ENCODE measurements around the gene DNMT3A. TPM values are rescaled to one million over a fixed set of nuclear protein-coding genes. Genes with fewer than 3 reads are reported as not detected.

DNMT3A gene
- total RNA-seq, 4 donors from 2014 or later: 16.1 to 33.7 (median 21.0) TPM

- DNase-seq: no peak
- TF ChIP-seq POLR2A (IDR thresholded peaks at IDR 0.05): no peak
- no peak for TF ChIP-seq POLR2AphosphoS5 (IDR thresholded peaks at IDR 0.05)
- TF ChIP-seq CTCF (IDR thresholded peaks at IDR 0.05): no peak
- no peak for TF ChIP-seq EP300 (IDR thresholded peaks at IDR 0.05; ENCODE audit: low read depth)
- intact Hi-C loops (cut with DNase I; ENCODE audit: low total_unique reads) (no loop called here), in situ Hi-C loops (cut with MboI; ENCODE audit: low pct_ligation_motif_present in 1 of 4, low pct_unique_long_range_greater_than_20kb in 1 of 4, low sequenced_read_pairs in 3 of 4) (no loop called here)
- peaks cover 15 to 59% (median 22%) of the 10 kb centered on the region in 4 donors for H3K4me1 ChIP-seq
- H3K27ac ChIP-seq: peak overlapping the region; percentile 6 to 87 (median 84)
- WGBS, 2 donors (ENCODE audit: low coverage in 1 of 2): 93% methylated on average over 13 of the region's 13 CpGs; no CpG with 5 or more reads in 1 of the 2 donors
- H3K4me3 ChIP-seq: no peak overlapping the region
- no peaks in the 10 kb centered on the region for H3K27me3 ChIP-seq
- H3K36me3 ChIP-seq: no peaks in the 10 kb centered on the region
- H3K9me3 ChIP-seq: no peaks in the 10 kb centered on the region
Measured at GRCh38 chr2:25338401-25338800, 3.3 kb downstream of the DNMT3A start.

- H3K4me1 ChIP-seq: peaks cover 15 to 58% (median 23%) of the 10 kb centered on the region in 4 donors
- H3K27ac ChIP-seq: peak overlapping the region in 2 of 4 donors; percentile 6 to 25
- intact Hi-C loops (cut with DNase I; ENCODE audit: low total_unique reads): no loop called here
Measured at GRCh38 chr2:25337891-25338290, 3.8 kb downstream of the DNMT3A start.

GRCh38 chr2:25337276-25337675, 4.4 kb downstream of the DNMT3A start:
- Histone ChIP-seq H3K36me3 (no peaks in the 10 kb centered on the region), H3K4me1 (peaks cover 15 to 55% (median 28%) of the 10 kb centered on the region in 4 donors), H3K27me3 (no peaks in the 10 kb centered on the region), H3K27ac (no peak overlapping the region), H3K9me3 (no peaks in the 10 kb centered on the region), H3K4me3 (no peak overlapping the region)
- no peak for DNase-seq
- in situ Hi-C loops (cut with MboI; ENCODE audit: low pct_ligation_motif_present in 1 of 4, low pct_unique_long_range_greater_than_20kb in 1 of 4, low sequenced_read_pairs in 3 of 4) (no loop called here), intact Hi-C loops (cut with DNase I; ENCODE audit: low total_unique reads) (no loop called here)
- 85% methylated on average over 10 of the region's 10 CpGs; no CpG with 5 or more reads in 1 of the 2 donors for WGBS, 2 donors (ENCODE audit: low coverage in 1 of 2)
- TF ChIP-seq POLR2AphosphoS5 (IDR thresholded peaks at IDR 0.05): no peak
- TF ChIP-seq EP300 (IDR thresholded peaks at IDR 0.05; ENCODE audit: low read depth): no peak

More at GRCh38 chr2:25337891-25338290, 3.8 kb downstream of the DNMT3A start:
- H3K9me3 ChIP-seq: no peaks in the 10 kb centered on the region
- H3K36me3 ChIP-seq: no peaks in the 10 kb centered on the region
- no peaks in the 10 kb centered on the region for H3K27me3 ChIP-seq
- no peak overlapping the region for H3K4me3 ChIP-seq
- no peak for DNase-seq
- TF ChIP-seq POLR2AphosphoS5 (IDR thresholded peaks at IDR 0.05) (no peak), POLR2A (IDR thresholded peaks at IDR 0.05) (no peak), CTCF (IDR thresholded peaks at IDR 0.05) (no peak), EP300 (IDR thresholded peaks at IDR 0.05; ENCODE audit: low read depth) (no peak)
- in situ Hi-C loops (cut with MboI; ENCODE audit: low pct_ligation_motif_present in 1 of 4, low pct_unique_long_range_greater_than_20kb in 1 of 4, low sequenced_read_pairs in 3 of 4): no loop called here
- 87 to 88% methylated on average over 6 of the region's 7 CpGs for WGBS, 2 donors (ENCODE audit: low coverage in 1 of 2)

GRCh38 chr2:25336383-25336841, 5.3 kb downstream of the DNMT3A start:
- TF ChIP-seq EP300 (IDR thresholded peaks at IDR 0.05; ENCODE audit: low read depth): no peak
- no peak for TF ChIP-seq POLR2AphosphoS5 (IDR thresholded peaks at IDR 0.05)
- Histone ChIP-seq H3K4me3 (no peak overlapping the region), H3K36me3 (no peaks in the 10 kb centered on the region), H3K27ac (no peak overlapping the region), H3K27me3 (no peaks in the 10 kb centered on the region), H3K9me3 (no peaks in the 10 kb centered on the region), H3K4me1 (peaks cover 15 to 58% (median 31%) of the 10 kb centered on the region in 4 donors)
- in situ Hi-C loops (cut with MboI; ENCODE audit: low pct_ligation_motif_present in 1 of 4, low pct_unique_long_range_greater_than_20kb in 1 of 4, low sequenced_read_pairs in 3 of 4) (no loop called here), intact Hi-C loops (cut with DNase I; ENCODE audit: low total_unique reads) (no loop called here)
- no peak for DNase-seq
- WGBS, 2 donors (ENCODE audit: low coverage in 1 of 2): 70% methylated on average over 10 of the region's 10 CpGs; no CpG with 5 or more reads in 1 of the 2 donors

- intact Hi-C loops (cut with DNase I; ENCODE audit: low total_unique reads) (no loop called here), in situ Hi-C loops (cut with MboI; ENCODE audit: low pct_ligation_motif_present in 1 of 4, low pct_unique_long_range_greater_than_20kb in 1 of 4, low sequenced_read_pairs in 3 of 4) (no loop called here)
- no peak overlapping the region for H3K27ac ChIP-seq
- H3K36me3 ChIP-seq: no peaks in the 10 kb centered on the region
- no peak for DNase-seq
- TF ChIP-seq EP300 (IDR thresholded peaks at IDR 0.05; ENCODE audit: low read depth) (no peak), POLR2AphosphoS5 (IDR thresholded peaks at IDR 0.05) (no peak), POLR2A (IDR thresholded peaks at IDR 0.05) (no peak), CTCF (IDR thresholded peaks at IDR 0.05) (no peak)
- peaks cover 15 to 58% (median 31%) of the 10 kb centered on the region in 4 donors for H3K4me1 ChIP-seq
- no peaks in the 10 kb centered on the region for H3K27me3 ChIP-seq
- no peaks in the 10 kb centered on the region for H3K9me3 ChIP-seq
- 73% methylated on average over 3 of the region's 6 CpGs; no CpG with 5 or more reads in 1 of the 2 donors for WGBS, 2 donors (ENCODE audit: low coverage in 1 of 2)
- no peak overlapping the region for H3K4me3 ChIP-seq
Measured at GRCh38 chr2:25335971-25336370, 5.8 kb downstream of the DNMT3A start.
